Neural progenitor cell (in vitro differentiated cells): ENCODE measurements around the gene CT45A10.

Experiments used
- CTCF ChIP-seq: fragments of 200-600 bp; sonication (generic); IDR thresholded peaks from 2 replicates; pipeline ENCODE4 v1.5.1; 2017; ENCODE audit warnings: antibody characterized with exemption, mild to moderate bottlenecking
- EZH2 ChIP-seq: fragments of 200-600 bp; sonication (generic); IDR thresholded peaks from 2 replicates; pipeline ENCODE4 v1.6.1; 2017; ENCODE audit warnings: antibody characterized with exemption, mild to moderate bottlenecking, moderate library complexity
- EZH2phosphoT487 ChIP-seq: fragments of 200-600 bp; sonication (generic); IDR thresholded peaks from 2 replicates; pipeline ENCODE4 v1.6.1; 2017; ENCODE audit warnings: antibody characterized with exemption

GRCh38 chrX:135910251-135910650 is 17.0 kb upstream of the CT45A10 start:
- TF ChIP-seq CTCF (no peak), EZH2 (no peak), EZH2phosphoT487 (no peak)
